Activated naive CD8-positive, alpha-beta T cell (primary cell): ENCODE data around the gene MSH5.
A peak's percentile ranks its signal among the peaks of the same experiment; 100 is the strongest.
"Not testable (repeated sequence)": the region's sequence is repeated elsewhere in the genome, so short reads cannot be mapped to it uniquely, and the experiment has no call there.

Experiments
- H3K27ac Mint-ChIP-seq: one replicate; pipeline ENCODE4 v1.8.0; 2021; ENCODE audit warnings: mixed read lengths
- H3K27me3 Mint-ChIP-seq: one replicate; pipeline ENCODE4 v1.8.0; 2021; ENCODE audit warnings: mixed read lengths
- H3K36me3 Mint-ChIP-seq: one replicate; pipeline ENCODE4 v1.8.0; 2021; ENCODE audit warnings: mixed read lengths
- H3K4me1 Mint-ChIP-seq: one replicate; pipeline ENCODE4 v1.8.0; 2021; ENCODE audit warnings: low read depth, mixed read lengths
- H3K4me3 Mint-ChIP-seq: one replicate; pipeline ENCODE4 v1.8.0; 2021; ENCODE audit warnings: mild to moderate bottlenecking, mixed read lengths
- H3K9me3 Mint-ChIP-seq: one replicate; pipeline ENCODE4 v1.8.0; 2021; ENCODE audit warnings: low read depth, mixed read lengths

MSH5 gene

GRCh38 chr6:31801031-31801927 lies 61.5 kb downstream of the MSH5 start:
- H3K4me1 Mint-ChIP-seq = peaks cover 32% of the 10 kb centered on the region
- not testable (repeated sequence) for H3K27me3 Mint-ChIP-seq, H3K27ac Mint-ChIP-seq, H3K36me3 Mint-ChIP-seq, H3K4me3 Mint-ChIP-seq, H3K9me3 Mint-ChIP-seq

- H3K9me3 Mint-ChIP-seq = no peaks in the 10 kb centered on the region
- peaks cover 17% of the 10 kb centered on the region for H3K4me1 Mint-ChIP-seq
- H3K27me3 Mint-ChIP-seq = no peaks in the 10 kb centered on the region
- peak overlapping the region; percentile 97 for H3K27ac Mint-ChIP-seq
- H3K36me3 Mint-ChIP-seq = peaks cover 6% of the 10 kb centered on the region
- peak overlapping the region; percentile 96 for H3K4me3 Mint-ChIP-seq
These were observed 66.2 kb downstream of the MSH5 start for GRCh38 chr6:31805939-31806469.

- Mint-ChIP-seq H3K9me3 (no peaks in the 10 kb centered on the region), H3K4me1 (peaks cover 15% of the 10 kb centered on the region), H3K4me3 (peak within 1 kb of the TSS; percentile 96), H3K27ac (peak within 1 kb of the TSS; percentile 97), H3K36me3 (peaks cover 6% of the 10 kb centered on the region), H3K27me3 (no peaks in the 10 kb centered on the region)
These were observed 66.9 kb downstream of the MSH5 start, which contains the start of gene LSM2 for GRCh38 chr6:31806470-31807272. Gene LSM2, minus strand, starts transcription at chr6:31806966. Its CDS starts 209 bp downstream, at chr6:31806757.

GRCh38 chr6:31808599-31808998 lies 68.8 kb downstream of the MSH5 start:
- not testable (repeated sequence) for H3K27ac Mint-ChIP-seq, H3K36me3 Mint-ChIP-seq, H3K4me3 Mint-ChIP-seq, H3K9me3 Mint-ChIP-seq, H3K27me3 Mint-ChIP-seq
- H3K4me1 Mint-ChIP-seq = peaks cover 21% of the 10 kb centered on the region

GRCh38 chr6:31811645-31812044 lies 71.8 kb downstream of the MSH5 start:
- no peaks in the 10 kb centered on the region for H3K9me3 Mint-ChIP-seq
- H3K36me3 Mint-ChIP-seq = peaks cover 4% of the 10 kb centered on the region
- no peak overlapping the region for H3K27ac Mint-ChIP-seq
- no peaks in the 10 kb centered on the region for H3K27me3 Mint-ChIP-seq
- H3K4me3 Mint-ChIP-seq = no peak overlapping the region
- H3K4me1 Mint-ChIP-seq = peaks cover 24% of the 10 kb centered on the region
